ENCODE results near the gene TIMM44. TPM values are rescaled to one million over a fixed set of nuclear protein-coding genes. Genes with fewer than 3 reads are reported as not detected.

The TIMM44 gene
- total RNA-seq, 1 experiment from 2014 or later = 72.8 TPM

GRCh38 chr19:7934766-7935165, 8.7 kb downstream of the TIMM44 start:
- Histone ChIP-seq H3K4me1 (replicated peaks; ENCODE audit: insufficient read depth) (peaks cover 8% of the 10 kb centered on the region), H3K9me3 (ENCODE audit: insufficient read depth, low read depth) (no peaks in the 10 kb centered on the region), H3K27ac (no peak overlapping the region), H3K4me2 (no peak overlapping the region), H4K20me1 (ENCODE audit: insufficient read depth) (peaks cover 11% of the 10 kb centered on the region), H3K4me3 (no peak overlapping the region), H3K36me3 (ENCODE audit: low read depth) (peaks cover 42% of the 10 kb centered on the region), H3K9me2 (ENCODE audit: insufficient read depth) (no peaks in the 10 kb centered on the region), H3K79me2 (ENCODE audit: low read depth) (peaks cover 4% of the 10 kb centered on the region), H2AFZ (no peak overlapping the region), H3F3A (ENCODE audit: insufficient read depth, low read depth) (peaks cover 21% of the 10 kb centered on the region), H3K27me3 (ENCODE audit: insufficient read depth, low read depth) (no peaks in the 10 kb centered on the region)
- TF ChIP-seq CTCF (conservative IDR thresholded peaks at IDR 0.05) (no peak), EZH2 (IDR thresholded peaks at IDR 0.05; ENCODE audit: low read depth) (no peak)
- BruUV-seq (replicated peaks) = no TSS peak
- ChIA-PET POLR2A (ENCODE audit: unreplicated experiment) (no interaction called here), CTCF (interaction anchor here (0.6 kb wide), 1 partner anchor 332 kb away, joined by 6 read pairs; no protein-coding TSS in a partner anchor)
- no peak for DNase-seq
- intact Hi-C loops (cut with micrococcal nuclease; ENCODE audit: unreplicated experiment) = no loop called here

- Histone ChIP-seq H3F3A (ENCODE audit: insufficient read depth, low read depth) (peaks cover 28% of the 10 kb centered on the region), H3K9me3 (ENCODE audit: insufficient read depth, low read depth) (no peaks in the 10 kb centered on the region), H2AFZ (no peak overlapping the region), H4K20me1 (ENCODE audit: insufficient read depth) (peaks cover 12% of the 10 kb centered on the region), H3K79me2 (ENCODE audit: low read depth) (peaks cover 4% of the 10 kb centered on the region), H3K27me3 (ENCODE audit: insufficient read depth, low read depth) (no peaks in the 10 kb centered on the region), H3K4me3 (no peak overlapping the region), H3K4me2 (no peak overlapping the region), H3K27ac (no peak overlapping the region), H3K36me3 (ENCODE audit: low read depth) (peaks cover 42% of the 10 kb centered on the region), H3K9me2 (ENCODE audit: insufficient read depth) (no peaks in the 10 kb centered on the region), H3K4me1 (replicated peaks; ENCODE audit: insufficient read depth) (peaks cover 14% of the 10 kb centered on the region)
- intact Hi-C loops (cut with micrococcal nuclease; ENCODE audit: unreplicated experiment) = no loop called here
- POLR2A ChIA-PET (ENCODE audit: unreplicated experiment) = no interaction called here
- no peak for TF ChIP-seq EZH2 (IDR thresholded peaks at IDR 0.05; ENCODE audit: low read depth)
- TF ChIP-seq CTCF (conservative IDR thresholded peaks at IDR 0.05) = peak; percentile 33; the same call in 1 of the 2 replicates
- CTCF ChIA-PET = no interaction called here
- no TSS peak for BruUV-seq (replicated peaks)
- no peak for DNase-seq
These were observed 9.4 kb downstream of the TIMM44 start for GRCh38 chr19:7933828-7934725.

GRCh38 chr19:7933411-7933810, 10.1 kb downstream of the TIMM44 start:
- H3K4me1 ChIP-seq (replicated peaks; ENCODE audit: insufficient read depth) = peaks cover 21% of the 10 kb centered on the region

More at GRCh38 chr19:7933411-7933810, 10.1 kb downstream of the TIMM44 start:
- intact Hi-C loops (cut with micrococcal nuclease; ENCODE audit: unreplicated experiment) = no loop called here
- peaks cover 42% of the 10 kb centered on the region for H3K36me3 ChIP-seq (ENCODE audit: low read depth)
- no peak for DNase-seq
- H3K27ac ChIP-seq = no peak overlapping the region
- H3K4me2 ChIP-seq = no peak overlapping the region
- peaks cover 13% of the 10 kb centered on the region for H4K20me1 ChIP-seq (ENCODE audit: insufficient read depth)
- H3K9me2 ChIP-seq (ENCODE audit: insufficient read depth) = no peaks in the 10 kb centered on the region
- ChIA-PET CTCF (no interaction called here), POLR2A (ENCODE audit: unreplicated experiment) (no interaction called here)
- H3F3A ChIP-seq (ENCODE audit: insufficient read depth, low read depth) = peaks cover 34% of the 10 kb centered on the region
- H3K9me3 ChIP-seq (ENCODE audit: insufficient read depth, low read depth) = no peaks in the 10 kb centered on the region
- peak; percentile 60 for TF ChIP-seq CTCF (conservative IDR thresholded peaks at IDR 0.05)
- no peak for TF ChIP-seq EZH2 (IDR thresholded peaks at IDR 0.05; ENCODE audit: low read depth)
- no TSS peak for BruUV-seq (replicated peaks)
- no peak overlapping the region for H3K4me3 ChIP-seq
- H3K27me3 ChIP-seq (ENCODE audit: insufficient read depth, low read depth) = no peaks in the 10 kb centered on the region
- H3K79me2 ChIP-seq (ENCODE audit: low read depth) = peaks cover 4% of the 10 kb centered on the region
- no peak overlapping the region for H2AFZ ChIP-seq
